SK-N-SH (cell line): ENCODE results near the gene SGMS2. TPM values are rescaled to one million over a fixed set of nuclear protein-coding genes. Genes with fewer than 3 reads are reported as not detected.

Source experiments
- CTCF ChIA-PET: fragments of 300-600, 350-600 bp; formaldehyde crosslinking; extraction: SDS; loops from one replicate; lab custom pipeline; 2021; lab: Yijun Ruan, JAX
- POLR2A ChIA-PET: fragments of 350-600 bp; sonication (Branson Sonifier 250); formaldehyde crosslinking; extraction: SDS; loops from one replicate; lab custom pipeline; 2020; ENCODE audit warnings: antibody characterized with exemption, inconsistent platforms; lab: Yijun Ruan, JAX
- DNase-seq: peaks from one replicate; pipeline ENCODE4 v3.0.0; 2012
- H2AFZ ChIP-seq: fragments of 200-600 bp; sonication (generic); 2 replicates; pipeline ENCODE4 v1.8.1; 2016; ENCODE audit warnings: antibody characterized with exemption, mild to moderate bottlenecking, low read depth
- H3F3A ChIP-seq: fragments of 200-600 bp; sonication (generic); replicated peaks from 2 replicates; pipeline ENCODE3; 2016; ENCODE audit warnings: antibody characterized with exemption, mild to moderate bottlenecking; ENCODE audit not compliant: insufficient read depth
- H3K27ac ChIP-seq, 2 experiments: fragments of 200-500 bp in 1 of 2; fragments of 200-600 bp in 1 of 2; sonication (Bioruptor generic) in 1 of 2; sonication (generic), shearing (Covaris generic) in 1 of 2; 2 replicates each; pipeline versions ENCODE4 v1.5.1 to v1.6.1; 2014 to 2016; ENCODE audit warnings: low read depth in 2 of 2, inconsistent platforms in 1 of 2, low read length in 1 of 2, mild to moderate bottlenecking in 1 of 2, mixed read lengths in 1 of 2
- H3K27me3 ChIP-seq: fragments of 200-600 bp; sonication (generic), shearing (Covaris generic); 2 replicates; pipeline ENCODE4 v1.6.1; 2016; ENCODE audit warnings: mixed run types; ENCODE audit not compliant: insufficient read depth
- H3K36me3 ChIP-seq, 2 experiments: fragments of 200-500 bp in 1 of 2; fragments of 200-600 bp in 1 of 2; sonication (Bioruptor generic) in 1 of 2; sonication (generic) in 1 of 2; replicated peaks in 1 of 2; 2 replicates each; pipeline versions ENCODE3 to v1.5.1; 2014 to 2016; ENCODE audit warnings: low read length in 1 of 2, mild to moderate bottlenecking in 1 of 2; ENCODE audit not compliant: insufficient read depth in 2 of 2, control insufficient read depth in 1 of 2
- H3K4me1 ChIP-seq, 2 experiments: fragments of 200-500 bp in 1 of 2; fragments of 200-600 bp in 1 of 2; sonication (Bioruptor generic) in 1 of 2; sonication (generic), shearing (Covaris generic) in 1 of 2; 2 replicates each; pipeline versions ENCODE4 v1.5.1 to v1.6.1; 2014 to 2016; ENCODE audit warnings: low read depth in 1 of 2, low read length in 1 of 2, mixed run types in 1 of 2; ENCODE audit not compliant: insufficient read depth in 2 of 2, control insufficient read depth in 1 of 2
- H3K4me2 ChIP-seq: fragments of 200-600 bp; sonication (generic), shearing (Covaris generic); 2 replicates; pipeline ENCODE4 v1.6.1; 2017; ENCODE audit warnings: mixed run types
- H3K4me3 ChIP-seq, 2 experiments: fragments of 200-500 bp in 1 of 2; fragments of 200-600 bp in 1 of 2; sonication (Bioruptor generic) in 1 of 2; sonication (generic), shearing (Covaris generic) in 1 of 2; 2 replicates each; pipeline versions ENCODE4 v1.5.1 to v1.8.1; 2014 to 2016; ENCODE audit warnings: low read depth in 2 of 2, inconsistent platforms in 1 of 2, low read length in 1 of 2, mild to moderate bottlenecking in 1 of 2, mixed read lengths in 1 of 2, moderate library complexity in 1 of 2
- H3K79me2 ChIP-seq: fragments of 200-600 bp; sonication (generic); 2 replicates; pipeline ENCODE4 v1.8.1; 2017; ENCODE audit warnings: mild to moderate bottlenecking; ENCODE audit not compliant: insufficient read depth
- H3K9ac ChIP-seq: fragments of 200-600 bp; sonication (generic); 2 replicates; pipeline ENCODE4 v1.6.1; 2017; ENCODE audit warnings: mixed run types
- H3K9me2 ChIP-seq: fragments of 200-600 bp; sonication (generic); 2 replicates; pipeline ENCODE4 v1.6.1; 2017; ENCODE audit warnings: mixed run types
- H3K9me3 ChIP-seq: fragments of 200-600 bp; sonication (generic); 2 replicates; pipeline ENCODE4 v1.6.1; 2017; ENCODE audit warnings: mixed run types, mild to moderate bottlenecking, moderate library complexity
- H4K20me1 ChIP-seq: fragments of 200-600 bp; sonication (generic); 2 replicates; pipeline ENCODE4 v1.6.1; 2017; ENCODE audit warnings: mild to moderate bottlenecking, mixed run types; ENCODE audit not compliant: insufficient read depth
- CHD2 ChIP-seq: fragments of 150-350 bp; IDR thresholded peaks from 2 replicates; pipeline ENCODE4 v1.6.1; 2018; ENCODE audit warnings: low read length; ENCODE audit not compliant: partially characterized antibody
- CTCF ChIP-seq: fragments of 200-600 bp; sonication (generic); IDR thresholded peaks from 2 replicates; pipeline ENCODE4 v1.6.1; 2017; ENCODE audit warnings: antibody characterized with exemption, mild to moderate bottlenecking, moderate library complexity
- ELF1 ChIP-seq: IDR thresholded peaks from 2 replicates; pipeline ENCODE4 v1.4.0; 2012
- EZH2phosphoT487 ChIP-seq: fragments of 200-600 bp; sonication (generic); IDR thresholded peaks from 2 replicates; pipeline ENCODE4 v1.6.1; 2017; ENCODE audit warnings: low read depth, mixed run types, mild to moderate bottlenecking, antibody characterized with exemption, moderate library complexity, borderline replicate concordance
- FOSL2 ChIP-seq: IDR thresholded peaks from 2 replicates; pipeline ENCODE4 v1.4.0; 2012; ENCODE audit warnings: low read depth, mild to moderate bottlenecking, moderate library complexity, borderline replicate concordance
- GATA2 ChIP-seq: sonication (generic); formaldehyde crosslinking; IDR thresholded peaks from 2 replicates; pipeline ENCODE4 v1.5.0; 2020; ENCODE audit warnings: mild to moderate bottlenecking, missing genetic modification reagents
- MAX ChIP-seq: IDR thresholded peaks from 2 replicates; pipeline ENCODE4 v1.4.0; 2012; ENCODE audit warnings: low read depth
- NFIC ChIP-seq: IDR thresholded peaks from 2 replicates; pipeline ENCODE4 v1.4.0; 2012; ENCODE audit warnings: borderline replicate concordance
- RCOR1 ChIP-seq: fragments of 150-350 bp; IDR thresholded peaks from 2 replicates; pipeline ENCODE4 v1.6.1; 2017; ENCODE audit warnings: antibody characterized with exemption, low read length
- SIN3A ChIP-seq: IDR thresholded peaks from 2 replicates; pipeline ENCODE4 v1.6.1; 2012; ENCODE audit warnings: low read depth, mild to moderate bottlenecking, low read length, moderate library complexity, borderline replicate concordance
- SMC3 ChIP-seq: IDR thresholded peaks from 2 replicates; pipeline ENCODE4 v1.6.1; 2012; ENCODE audit warnings: low read depth, low read length, improper control_type of control experiment
- TEAD4 ChIP-seq: IDR thresholded peaks from 2 replicates; pipeline ENCODE4 v1.4.0; 2012; ENCODE audit warnings: mild to moderate bottlenecking, borderline replicate concordance; ENCODE audit not compliant: insufficient read depth
- USF1 ChIP-seq: IDR thresholded peaks from 2 replicates; pipeline ENCODE4 v1.4.0; 2012; ENCODE audit warnings: low read depth, borderline replicate concordance
- YY1 ChIP-seq: IDR thresholded peaks from 2 replicates; pipeline ENCODE4 v1.4.0; 2012; ENCODE audit warnings: low read depth, mild to moderate bottlenecking
- ZBTB33 ChIP-seq: IDR thresholded peaks from 2 replicates; pipeline ENCODE4 v1.4.0; 2012; ENCODE audit warnings: low read depth, borderline replicate concordance
- polyA plus RNA-seq, 3 experiments: library from polyadenylated mRNA; depleted of rRNA; stranded (reverse); fragments of >200 nt; gene quantifications; 2 replicates each; pipeline ENCODE4 v1.2.3, GENCODE V29; 2012

SGMS2 gene
- polyA plus RNA-seq, 1 of the 3 experiments (the other 2 are of a cell fraction), result 0.82 TPM

- TF ChIP-seq ZBTB33 (no peak), SIN3A (no peak), MAX (no peak), NFIC (no peak), YY1 (no peak), USF1 (no peak)
Measured at GRCh38 chr4:107877361-107877760, 52.6 kb downstream of the SGMS2 start (continued).

- no peak overlapping the region for H3K4me2 ChIP-seq
- no peak for DNase-seq
- H3F3A ChIP-seq, result no peaks in the 10 kb centered on the region
- H3K79me2 ChIP-seq, result no peaks in the 10 kb centered on the region
- H3K27ac ChIP-seq, result no peak overlapping the region
- H2AFZ ChIP-seq, result no peak overlapping the region
- no peaks in the 10 kb centered on the region for H3K36me3 ChIP-seq
- H3K4me1 ChIP-seq, result no peaks in the 10 kb centered on the region
- no peak for TF ChIP-seq ELF1
- TF ChIP-seq GATA2 (CRISPR knock-in tag), result no peak
- TF ChIP-seq EZH2phosphoT487, result no peak
- no peak for TF ChIP-seq FOSL2
- no peak for TF ChIP-seq CTCF
- no peak for TF ChIP-seq RCOR1
- TF ChIP-seq TEAD4, result no peak
- TF ChIP-seq SMC3, result no peak
- TF ChIP-seq ZBTB33, result no peak
- TF ChIP-seq CHD2, result no peak
- ChIA-PET POLR2A (no interaction called here), CTCF (interaction anchor here (2.2 kb wide), 1 partner anchor 10 kb away, joined by 5 read pairs; no protein-coding TSS in a partner anchor)
- H3K4me3 ChIP-seq, result no peak overlapping the region
- no peaks in the 10 kb centered on the region for H3K27me3 ChIP-seq
- H3K9me2 ChIP-seq, result no peaks in the 10 kb centered on the region
- H3K9me3 ChIP-seq, result peaks cover 17% of the 10 kb centered on the region
- no peaks in the 10 kb centered on the region for H4K20me1 ChIP-seq
- H3K9ac ChIP-seq, result no peak overlapping the region
Measured at GRCh38 chr4:107885865-107886264, 61.1 kb downstream of the SGMS2 start.
